SK-N-MC (cell line): ENCODE results near the gene ADCY2.

Source experiments
- DNase-seq: peaks from one replicate; pipeline ENCODE4 v3.0.0-alpha.2; 2011; ENCODE audit warnings: low read depth, low spot score
- H3K27ac ChIP-seq: fragments of 200-600 bp; sonication (generic); 2 replicates; pipeline ENCODE4 v1.5.1; 2016; ENCODE audit warnings: mixed run types
- H3K36me3 ChIP-seq: fragments of 200-600 bp; sonication (generic); 2 replicates; pipeline ENCODE4 v1.6.1; 2017; ENCODE audit warnings: antibody characterized with exemption, low read length, mixed read lengths; ENCODE audit not compliant: insufficient read depth
- H3K4me3 ChIP-seq: fragments of 200-600 bp; sonication (generic); 2 replicates; pipeline ENCODE4 v1.5.1; 2016
- H3K9ac ChIP-seq: fragments of 200-600 bp; sonication (generic); 2 replicates; pipeline ENCODE4 v1.8.0; 2017; ENCODE audit warnings: mixed run types, mixed read lengths; ENCODE audit not compliant: insufficient read length
- H3K9me3 ChIP-seq: fragments of 200-600 bp; sonication (generic); 2 replicates; pipeline ENCODE4 v1.6.1; 2017; ENCODE audit warnings: low read depth, mild to moderate bottlenecking, antibody characterized with exemption, low read length, moderate library complexity, mixed read lengths
- EZH2 ChIP-seq: fragments of 200-600 bp; sonication (generic); IDR thresholded peaks from one replicate; pipeline ENCODE4 v1.6.1; 2017; ENCODE audit warnings: antibody characterized with exemption
- FOXP2 ChIP-seq: optimal IDR thresholded peaks from 2 replicates; pipeline ENCODE3; 2011; ENCODE audit warnings: mild to moderate bottlenecking, moderate library complexity; ENCODE audit not compliant: insufficient read depth; ENCODE audit errors: extremely low read length, control extremely low read depth
- POLR2AphosphoS5 ChIP-seq: IDR thresholded peaks from 2 replicates; pipeline ENCODE4 v1.6.1; 2012; ENCODE audit warnings: mild to moderate bottlenecking, low read depth, low read length, borderline replicate concordance

The ADCY2 gene

DNA sequence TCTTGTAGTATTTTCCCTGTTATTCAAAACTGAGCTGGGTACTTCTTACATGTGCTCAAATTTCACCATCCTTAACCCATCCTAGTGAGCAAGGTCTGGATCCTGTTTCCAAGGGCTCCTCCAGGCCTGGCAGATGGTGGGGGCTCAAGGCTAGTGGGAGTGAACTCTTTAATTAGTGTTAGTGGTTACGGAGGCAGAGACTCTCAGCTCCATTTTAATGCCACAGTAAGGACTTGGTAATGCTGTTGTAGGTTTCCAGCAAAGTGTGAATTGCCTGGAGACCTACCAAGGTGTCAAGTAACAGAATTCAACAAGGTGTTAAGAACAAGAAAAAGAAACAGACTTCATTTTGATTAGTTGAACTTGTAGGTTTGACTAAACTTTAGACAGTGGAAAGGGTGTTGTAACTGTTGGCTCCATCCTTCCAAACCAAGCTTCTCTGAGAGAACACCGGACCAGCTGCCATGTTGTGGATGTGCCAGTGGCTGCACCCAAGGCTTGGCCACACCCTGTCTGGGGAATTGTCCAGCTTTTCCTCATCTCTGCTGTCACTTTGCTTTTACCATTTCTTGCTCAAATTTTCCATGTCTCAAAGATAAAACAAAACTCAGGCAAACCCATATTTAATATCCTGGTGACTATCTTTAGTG lies 98.7 kb downstream of the ADCY2 start:
- no peak for DNase-seq
- H3K9me3 ChIP-seq = no peaks in the 10 kb centered on the region
- H3K27ac ChIP-seq = no peak overlapping the region

DNA sequence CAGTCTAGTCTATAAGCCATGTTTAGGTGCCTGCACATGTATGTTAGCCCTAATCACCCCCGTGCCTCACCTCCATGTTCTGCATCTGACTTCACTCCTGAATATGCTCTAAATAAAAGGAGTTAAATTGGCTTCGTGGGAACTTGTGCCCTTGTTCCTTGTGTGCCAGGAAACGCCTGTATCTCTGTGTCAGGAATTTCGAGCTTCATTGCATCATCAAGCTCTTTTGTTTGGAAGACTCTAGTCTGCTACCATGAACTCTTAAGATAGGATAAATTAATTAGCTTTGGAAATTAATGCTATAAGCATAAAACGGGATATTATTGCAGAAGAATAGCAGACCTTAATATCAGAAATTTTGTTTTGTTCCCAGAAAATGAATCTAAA lies 99.2 kb downstream of the ADCY2 start:
- no peaks in the 10 kb centered on the region for H3K9me3 ChIP-seq
- DNase-seq = no peak
- TF ChIP-seq FOXP2 = no peak
- no peak for TF ChIP-seq EZH2
- no peak for TF ChIP-seq POLR2AphosphoS5
- no peak overlapping the region for H3K27ac ChIP-seq
- H3K36me3 ChIP-seq = no peaks in the 10 kb centered on the region
- H3K4me3 ChIP-seq = no peak overlapping the region
- no peak overlapping the region for H3K9ac ChIP-seq

More for the DNA sequence above, 98.7 kb downstream of the ADCY2 start:
- Histone ChIP-seq H3K36me3 (no peaks in the 10 kb centered on the region), H3K9ac (no peak overlapping the region), H3K4me3 (no peak overlapping the region)
- TF ChIP-seq EZH2 (no peak), POLR2AphosphoS5 (no peak), FOXP2 (no peak)

DNA sequence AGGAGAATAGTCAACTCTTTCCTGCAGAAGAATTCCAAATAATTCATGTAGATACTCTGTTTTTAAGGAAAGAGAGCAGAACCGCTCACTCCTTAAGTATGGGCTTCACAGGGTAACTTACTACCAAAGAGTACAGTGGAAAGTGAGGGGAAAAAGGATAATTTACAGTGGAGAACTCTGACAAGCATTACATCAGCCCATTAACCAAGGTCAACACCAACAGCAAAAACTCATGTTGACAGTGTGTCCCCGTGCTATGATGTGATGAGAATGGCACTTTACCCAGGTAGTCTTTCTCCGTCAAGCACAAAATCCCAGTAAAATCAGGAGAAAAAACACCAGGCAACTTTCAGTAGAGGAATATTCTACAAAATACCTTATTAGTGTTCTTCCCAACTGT lies 104.3 kb downstream of the ADCY2 start:
- no peak overlapping the region for H3K9ac ChIP-seq
- H3K36me3 ChIP-seq = no peaks in the 10 kb centered on the region
- no peak for TF ChIP-seq POLR2AphosphoS5
- TF ChIP-seq EZH2 = no peak
- no peak for TF ChIP-seq FOXP2
- no peak overlapping the region for H3K27ac ChIP-seq
- no peaks in the 10 kb centered on the region for H3K9me3 ChIP-seq
- H3K4me3 ChIP-seq = no peak overlapping the region
- DNase-seq = no peak

DNA sequence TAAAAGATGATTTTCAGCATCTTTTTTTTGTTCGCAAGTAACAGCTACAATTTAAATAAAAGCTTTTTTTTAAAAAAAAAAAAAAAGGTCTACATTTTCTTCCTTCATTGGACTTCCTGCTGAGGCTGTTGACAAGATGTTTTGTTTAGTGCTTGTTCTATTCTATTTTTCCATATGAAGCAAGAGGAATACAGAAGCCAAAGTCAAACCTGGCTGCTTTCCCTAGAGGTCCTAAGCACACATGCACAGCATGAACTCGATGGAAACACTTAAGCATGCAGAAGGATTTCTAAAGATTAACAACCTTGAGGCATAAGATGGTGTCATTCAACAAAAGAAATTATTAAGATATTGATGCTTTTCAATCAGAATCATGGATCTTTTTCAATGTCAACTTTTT lies 105.1 kb downstream of the ADCY2 start:
- H3K36me3 ChIP-seq = no peaks in the 10 kb centered on the region
- DNase-seq = no peak

DNA sequence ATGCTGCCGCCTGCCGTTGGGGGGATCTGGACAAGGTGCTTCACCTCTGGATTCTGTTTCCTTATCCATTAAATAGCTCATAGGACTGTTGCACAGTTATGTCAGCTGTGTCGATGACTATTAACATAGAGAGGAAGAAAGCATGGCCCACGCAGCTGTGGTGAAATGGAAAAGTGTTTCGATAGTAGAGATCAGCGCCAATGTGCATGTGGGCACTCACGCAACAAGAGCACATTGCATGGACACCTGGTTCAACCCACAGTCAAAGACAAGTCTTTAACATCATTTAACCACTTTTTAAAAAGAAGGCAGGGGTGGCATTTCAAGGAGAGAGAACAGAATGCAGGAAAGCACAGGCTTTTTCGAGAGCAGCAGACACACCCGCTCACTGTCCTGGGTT lies 107.6 kb downstream of the ADCY2 start:
- H3K36me3 ChIP-seq = no peaks in the 10 kb centered on the region
- no peaks in the 10 kb centered on the region for H3K9me3 ChIP-seq
- no peak for TF ChIP-seq FOXP2
- TF ChIP-seq EZH2 = no peak
- no peak for TF ChIP-seq POLR2AphosphoS5
- H3K27ac ChIP-seq = no peak overlapping the region
- no peak overlapping the region for H3K4me3 ChIP-seq
- DNase-seq = no peak
- no peak overlapping the region for H3K9ac ChIP-seq

More for the DNA sequence above, 105.1 kb downstream of the ADCY2 start:
- Histone ChIP-seq H3K9ac (no peak overlapping the region), H3K4me3 (no peak overlapping the region), H3K27ac (no peak overlapping the region), H3K9me3 (no peaks in the 10 kb centered on the region)
- no peak for TF ChIP-seq EZH2
- TF ChIP-seq FOXP2 = no peak
- TF ChIP-seq POLR2AphosphoS5 = no peak

DNA sequence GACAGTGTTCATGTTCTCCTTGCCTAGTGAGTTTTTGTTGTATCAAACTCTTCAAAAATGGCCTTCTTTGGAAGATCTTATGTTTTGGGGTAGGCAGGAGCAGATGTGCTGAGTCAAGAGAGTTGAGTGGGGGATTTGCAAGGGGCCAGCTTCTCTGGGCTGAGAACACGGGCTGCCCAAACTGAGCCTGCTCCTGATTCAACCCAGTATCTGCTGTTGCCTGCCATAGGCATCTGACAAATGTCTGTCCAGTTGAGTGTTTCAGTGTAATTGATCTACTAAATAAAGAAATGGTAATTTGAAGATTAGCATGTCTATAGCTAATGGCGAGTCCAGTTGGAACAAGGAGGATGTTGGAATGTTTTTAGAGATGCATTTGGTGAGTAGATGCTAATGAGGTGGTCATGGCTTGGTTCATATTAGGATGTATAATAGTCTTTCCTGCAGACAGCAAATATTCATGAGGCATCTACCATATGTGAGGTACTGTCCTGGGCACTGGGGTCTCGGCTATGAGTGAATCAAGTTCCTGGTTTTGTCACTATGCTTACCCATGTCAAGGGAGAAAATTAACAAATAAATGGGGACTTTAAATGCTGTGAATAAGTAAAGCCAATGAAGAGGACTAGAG lies 119.5 kb downstream of the ADCY2 start:
- no peak for DNase-seq
- no peak for TF ChIP-seq EZH2
- Histone ChIP-seq H3K36me3 (no peaks in the 10 kb centered on the region), H3K4me3 (no peak overlapping the region), H3K9ac (no peak overlapping the region), H3K27ac (no peak overlapping the region), H3K9me3 (no peaks in the 10 kb centered on the region)

DNA sequence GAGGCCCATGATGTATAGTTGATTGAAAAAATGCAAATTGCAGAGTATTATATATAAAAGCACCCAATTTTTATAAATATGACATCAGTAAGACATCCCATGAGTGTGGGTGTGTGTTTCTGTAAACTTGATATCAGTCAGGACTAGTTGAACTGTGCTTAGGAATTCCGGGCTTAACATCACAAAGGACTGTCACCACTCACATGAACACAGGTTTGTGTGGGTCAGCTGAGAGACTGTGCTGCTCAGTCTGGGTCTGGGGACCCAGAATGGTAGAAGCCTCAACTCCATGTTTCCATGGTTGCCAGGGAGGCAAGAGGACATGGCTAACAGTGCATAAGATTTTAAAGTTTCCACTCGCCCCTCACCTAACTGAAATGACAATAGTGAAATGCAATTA lies 120.3 kb downstream of the ADCY2 start:
- Histone ChIP-seq H3K4me3 (no peak overlapping the region), H3K27ac (no peak overlapping the region), H3K9me3 (no peaks in the 10 kb centered on the region), H3K36me3 (no peaks in the 10 kb centered on the region), H3K9ac (no peak overlapping the region)
- no peak for TF ChIP-seq POLR2AphosphoS5
- TF ChIP-seq EZH2 = no peak
- TF ChIP-seq FOXP2 = no peak
- no peak for DNase-seq

DNA sequence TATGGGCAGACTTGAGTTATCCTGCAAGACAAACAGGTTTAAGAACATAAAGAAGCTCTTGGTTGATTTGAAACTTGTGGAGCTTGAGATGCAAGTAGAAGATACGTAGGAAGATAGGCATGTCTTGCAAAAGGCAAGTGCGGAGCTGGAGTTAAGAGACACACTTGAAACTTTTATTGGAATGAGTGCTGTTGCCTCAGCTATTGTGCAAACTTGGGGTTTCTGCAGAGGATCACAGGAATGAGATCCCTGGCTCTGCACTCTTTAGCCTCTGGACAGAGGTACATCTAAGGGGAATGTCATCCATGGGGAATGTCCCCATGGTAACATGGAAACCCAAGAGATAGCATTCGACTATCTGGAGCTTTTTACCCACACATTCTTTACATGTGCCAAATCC lies 121.1 kb downstream of the ADCY2 start:
- H3K36me3 ChIP-seq = no peaks in the 10 kb centered on the region
- H3K9ac ChIP-seq = no peak overlapping the region
- TF ChIP-seq FOXP2 (no peak), EZH2 (no peak), POLR2AphosphoS5 (no peak)
- no peaks in the 10 kb centered on the region for H3K9me3 ChIP-seq
- no peak overlapping the region for H3K4me3 ChIP-seq
- no peak for DNase-seq
- no peak overlapping the region for H3K27ac ChIP-seq

DNA sequence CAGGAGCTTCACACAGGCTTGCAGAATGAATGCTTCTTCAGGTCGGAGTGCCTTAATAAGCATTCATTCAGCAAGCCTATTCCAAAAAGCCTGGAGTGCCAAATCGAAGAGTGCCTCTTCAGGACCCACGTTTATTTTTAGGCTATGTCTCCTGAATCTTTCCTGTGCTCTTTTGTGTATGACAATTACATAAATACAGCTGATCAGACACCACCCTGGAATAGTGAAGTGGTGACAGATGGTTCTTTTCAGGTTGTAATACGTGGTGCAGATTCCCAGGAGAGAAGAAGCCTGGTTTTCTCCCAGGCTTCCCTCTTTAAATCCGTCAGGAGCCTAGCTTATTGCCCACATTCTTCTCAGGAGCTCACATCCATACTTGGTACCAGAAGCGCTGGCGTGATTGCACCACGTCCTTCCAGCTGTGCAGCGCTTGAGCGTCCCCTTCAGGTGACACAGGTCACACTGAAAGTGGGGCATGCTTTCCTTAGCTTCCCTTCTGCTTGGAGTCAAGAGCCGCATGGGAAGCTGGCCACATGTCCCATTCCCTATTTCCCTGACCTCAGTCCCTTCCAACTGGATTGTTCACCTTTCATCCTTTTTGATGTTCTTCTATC lies 123.1 kb downstream of the ADCY2 start:
- no peak overlapping the region for H3K27ac ChIP-seq
- TF ChIP-seq EZH2 = no peak
- TF ChIP-seq FOXP2 = no peak
- no peak for TF ChIP-seq POLR2AphosphoS5
- H3K4me3 ChIP-seq = no peak overlapping the region
- DNase-seq = no peak
- no peaks in the 10 kb centered on the region for H3K36me3 ChIP-seq
- no peaks in the 10 kb centered on the region for H3K9me3 ChIP-seq
- H3K9ac ChIP-seq = no peak overlapping the region
